HepG2 (cell line): Measurements from ENCODE around the gene WWC2. TPM values are rescaled to one million over a fixed set of nuclear protein-coding genes. Genes with fewer than 3 reads are reported as not detected.
A peak's percentile ranks its signal among the peaks of the same experiment; 100 is the strongest.

Experiments
- FOXO1 ChIP-seq: sonication (generic); formaldehyde crosslinking; IDR thresholded peaks from 2 replicates; pipeline ENCODE4 v1.4.0; 2020; ENCODE audit warnings: missing genetic modification reagents
- FOXP4 ChIP-seq: sonication (generic); formaldehyde crosslinking; IDR thresholded peaks from 2 replicates; pipeline ENCODE4 v1.4.0; 2020; ENCODE audit warnings: missing genetic modification reagents
- NCOA2 ChIP-seq: sonication (generic); formaldehyde crosslinking; IDR thresholded peaks from 2 replicates; pipeline ENCODE4 v1.8.0; 2022; ENCODE audit warnings: inconsistent platforms
- PHF21A ChIP-seq: sonication (generic); formaldehyde crosslinking; IDR thresholded peaks from 2 replicates; pipeline ENCODE4 v1.5.0; 2020; ENCODE audit warnings: mild to moderate bottlenecking, missing genetic modification reagents
- PHF8 ChIP-seq: sonication (generic); formaldehyde crosslinking; IDR thresholded peaks from 2 replicates; pipeline ENCODE4 v1.5.0; 2020; ENCODE audit warnings: missing genetic modification reagents
- RERE ChIP-seq: IDR thresholded peaks from 2 replicates; pipeline ENCODE4 v1.6.1; 2016; ENCODE audit warnings: low read depth, missing genetic modification reagents, missing compliant biosample characterization
- TRAFD1 ChIP-seq: sonication (generic); formaldehyde crosslinking; IDR thresholded peaks from 2 replicates; pipeline ENCODE4 v1.5.1; 2020; ENCODE audit warnings: missing genetic modification reagents, mild to moderate bottlenecking, borderline replicate concordance
- ZNF34 ChIP-seq: sonication (generic); formaldehyde crosslinking; IDR thresholded peaks from 2 replicates; pipeline ENCODE4 v1.4.0; 2020; ENCODE audit warnings: mild to moderate bottlenecking, missing genetic modification reagents, borderline replicate concordance
- ZNF446 ChIP-seq: sonication (generic); formaldehyde crosslinking; IDR thresholded peaks from 2 replicates; pipeline ENCODE4 v1.5.0; 2020; ENCODE audit warnings: mild to moderate bottlenecking, missing genetic modification reagents
- ZNF501 ChIP-seq: sonication (generic); formaldehyde crosslinking; IDR thresholded peaks from 2 replicates; pipeline ENCODE4 v1.5.1; 2020; ENCODE audit warnings: mild to moderate bottlenecking, moderate library complexity, missing genetic modification reagents
- ZNF713 ChIP-seq: sonication (generic); formaldehyde crosslinking; IDR thresholded peaks from 2 replicates; pipeline ENCODE4 v1.4.0; 2020; ENCODE audit warnings: mild to moderate bottlenecking, missing genetic modification reagents
- ZNF83 ChIP-seq: sonication (generic); formaldehyde crosslinking; IDR thresholded peaks from 2 replicates; pipeline ENCODE4 v1.4.0; 2020; ENCODE audit warnings: missing genetic modification reagents, mild to moderate bottlenecking, borderline replicate concordance
- polyA plus RNA-seq, 8 experiments: library from polyadenylated mRNA; depleted of rRNA in 3 of 8; stranded (reverse) in 7 of 8; unstranded in 1 of 8; fragments of >200 nt; fragmentation: Illumina TruSeq in 4 of 8; extraction: Trizol in 4 of 8; gene quantifications; 2 replicates each; pipeline versions ENCODE4 v1.2.1 to v1.2.3, GENCODE V29; 2011 to 2016; ENCODE audit warnings: low read depth in 4 of 8, missing spikeins in 1 of 8, mixed read lengths in 1 of 8; ENCODE audit not compliant: insufficient read depth in 1 of 8
- total RNA-seq, 5 experiments: library from RNA; depleted of rRNA; stranded (reverse); fragments of >200 nt; fragmentation: Illumina TruSeq; extraction: Trizol; gene quantifications; 2 replicates each; pipeline ENCODE4 v1.2.3, GENCODE V29; 2016; ENCODE audit warnings: low read depth in 1 of 5
- TF ChIP-seq, protein P1 (sequence below): sonication (generic); formaldehyde crosslinking; IDR thresholded peaks from 2 replicates; pipeline ENCODE4 v1.5.0; 2020; ENCODE audit warnings: missing genetic modification reagents, mild to moderate bottlenecking, borderline replicate concordance
- TF ChIP-seq, protein P2 (sequence below): sonication (generic); formaldehyde crosslinking; IDR thresholded peaks from 2 replicates; pipeline ENCODE4 v1.5.1; 2020; ENCODE audit warnings: missing genetic modification reagents, mild to moderate bottlenecking, borderline replicate concordance

WWC2 gene
- total and polyA plus RNA-seq, 2 of the 13 experiments (the other 11 are each of a cell fraction or from before 2014, with no cell fraction given): 40.0 to 50.1 TPM

DNA sequence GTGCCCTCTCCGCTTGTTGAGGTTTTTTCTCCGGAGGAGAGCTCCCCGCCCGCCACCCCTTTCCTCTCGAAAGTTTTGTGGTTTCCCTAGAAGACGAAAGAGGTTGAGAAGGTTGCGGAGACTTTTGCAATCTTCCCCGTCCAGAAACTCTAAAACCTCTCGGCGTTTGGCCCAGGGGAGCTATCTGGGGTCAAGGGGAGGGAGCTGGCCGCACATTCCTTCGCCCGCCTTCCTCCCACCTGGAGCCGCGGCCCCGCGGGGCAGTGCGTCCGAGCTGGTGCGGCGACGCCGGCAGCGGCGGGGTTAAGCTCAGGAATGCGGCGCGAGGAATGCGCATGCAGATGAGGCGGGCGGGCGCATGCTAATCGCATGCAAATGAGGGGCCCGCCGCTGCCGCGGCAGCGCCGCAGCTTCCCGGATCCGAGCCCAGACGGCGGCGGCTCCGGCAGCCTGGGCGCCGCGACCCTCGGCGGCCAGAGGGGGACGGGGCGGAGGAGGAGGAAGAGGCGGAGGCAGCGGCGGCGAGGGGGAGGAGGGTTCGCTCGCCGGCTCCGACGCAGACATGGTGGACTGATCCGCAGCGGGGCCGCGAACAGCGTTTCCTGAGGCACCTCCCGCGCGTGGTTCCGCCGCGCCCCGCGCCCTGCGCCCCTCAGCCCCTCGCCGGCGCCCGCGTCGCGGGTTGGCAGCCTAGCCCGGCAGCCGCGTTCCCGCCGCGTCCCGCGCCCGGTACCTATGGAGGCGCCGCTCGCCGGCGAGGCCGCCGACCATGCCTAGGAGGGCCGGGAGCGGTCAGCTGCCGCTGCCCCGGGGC, at the start of gene WWC2 (continued):
- TF ChIP-seq TRAFD1 (CRISPR knock-in tag) (no peak), PHF8 (CRISPR knock-in tag) (peak; percentile 69), NCOA2 (CRISPR knock-in tag) (peak; percentile 68; the same call in 1 of the 2 replicates), ZNF713 (0 out of 2 replicates have a peak, but pooled peaks have one; percentile 66), FOXO1 (peak; percentile 53; the same call in 1 of the 2 replicates), ZNF34 (CRISPR knock-in tag) (no peak; the same call in 1 of the 2 replicates), ZNF83 (CRISPR knock-in tag) (0 out of 2 replicates have a peak, but pooled peaks have one; percentile 77), PHF21A (CRISPR knock-in tag) (0 out of 2 replicates have a peak, but pooled peaks have one; percentile 36), RERE (CRISPR knock-in tag) (peak; percentile 32; the same call in 1 of the 2 replicates), FOXP4 (CRISPR knock-in tag) (peak; percentile 69), ZNF501 (CRISPR knock-in tag) (peak; percentile 69), ZNF446 (CRISPR knock-in tag) (peak; percentile 70; the same call in 1 of the 2 replicates)
- TF ChIP-seq, protein P1, sequence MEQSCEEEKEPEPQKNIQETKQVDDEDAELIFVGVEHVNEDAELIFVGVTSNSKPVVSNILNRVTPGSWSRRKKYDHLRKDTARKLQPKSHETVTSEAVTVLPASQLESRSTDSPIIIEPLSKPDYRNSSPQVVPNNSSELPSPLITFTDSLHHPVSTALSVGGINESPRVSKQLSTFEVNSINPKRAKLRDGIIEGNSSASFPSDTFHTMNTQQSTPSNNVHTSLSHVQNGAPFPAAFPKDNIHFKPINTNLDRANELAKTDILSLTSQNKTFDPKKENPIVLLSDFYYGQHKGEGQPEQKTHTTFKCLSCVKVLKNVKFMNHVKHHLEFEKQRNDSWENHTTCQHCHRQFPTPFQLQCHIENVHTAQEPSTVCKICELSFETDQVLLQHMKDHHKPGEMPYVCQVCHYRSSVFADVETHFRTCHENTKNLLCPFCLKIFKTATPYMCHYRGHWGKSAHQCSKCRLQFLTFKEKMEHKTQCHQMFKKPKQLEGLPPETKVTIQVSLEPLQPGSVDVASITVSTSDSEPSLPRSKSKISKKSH (CRISPR knock-in tag): 0 out of 2 replicates have a peak, but pooled peaks have one; percentile 18
- TF ChIP-seq, protein P2, sequence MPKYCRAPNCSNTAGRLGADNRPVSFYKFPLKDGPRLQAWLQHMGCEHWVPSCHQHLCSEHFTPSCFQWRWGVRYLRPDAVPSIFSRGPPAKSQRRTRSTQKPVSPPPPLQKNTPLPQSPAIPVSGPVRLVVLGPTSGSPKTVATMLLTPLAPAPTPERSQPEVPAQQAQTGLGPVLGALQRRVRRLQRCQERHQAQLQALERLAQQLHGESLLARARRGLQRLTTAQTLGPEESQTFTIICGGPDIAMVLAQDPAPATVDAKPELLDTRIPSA (CRISPR knock-in tag): peak; percentile 65; the same call in 1 of the 2 replicates
